ENCODE measurements around the gene B4GALT6. TPM values are rescaled to one million over a fixed set of nuclear protein-coding genes. Genes with fewer than 3 reads are reported as not detected.

Gene B4GALT6
- total RNA-seq, 4 donors from 2014 or later = 1.8 to 3.4 (median 2.2) TPM

DNA sequence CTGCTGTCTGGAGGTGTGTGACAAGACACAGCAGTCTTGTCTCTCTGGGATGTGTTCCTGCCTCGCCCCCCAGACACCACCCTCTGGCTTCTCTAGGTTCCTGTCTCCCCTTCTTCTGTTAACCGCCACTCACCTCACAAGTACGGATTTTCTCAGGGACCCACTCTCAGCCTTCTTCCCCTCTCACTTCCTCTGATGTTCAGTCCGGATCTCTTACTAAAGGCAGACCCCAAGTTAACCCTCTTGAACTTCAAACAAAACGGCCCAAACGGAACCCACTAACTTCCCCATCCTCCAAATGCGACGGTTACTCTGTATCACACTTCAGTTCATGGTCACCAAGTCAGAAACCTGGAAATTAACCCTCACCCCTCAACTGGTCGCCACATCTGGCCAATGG is 32.0 kb downstream of the B4GALT6 start:
- Histone ChIP-seq H3K4me1 (no peaks in the 10 kb centered on the region), H3K4me3 (no peak overlapping the region), H3K9me3 (no peaks in the 10 kb centered on the region), H3K27me3 (no peaks in the 10 kb centered on the region), H3K36me3 (no peaks in the 10 kb centered on the region), H3K27ac (no peak overlapping the region)
- no peak for DNase-seq (ENCODE audit: low spot score in 2 of 2)
- TF ChIP-seq POLR2AphosphoS5 (IDR thresholded peaks at IDR 0.05) (no peak), EP300 (IDR thresholded peaks at IDR 0.05) (no peak), CTCF (IDR thresholded peaks at IDR 0.05) (no peak), POLR2A (IDR thresholded peaks at IDR 0.05) (no peak)
- WGBS = 92% methylated on average over 9 of the region's 9 CpGs

DNA sequence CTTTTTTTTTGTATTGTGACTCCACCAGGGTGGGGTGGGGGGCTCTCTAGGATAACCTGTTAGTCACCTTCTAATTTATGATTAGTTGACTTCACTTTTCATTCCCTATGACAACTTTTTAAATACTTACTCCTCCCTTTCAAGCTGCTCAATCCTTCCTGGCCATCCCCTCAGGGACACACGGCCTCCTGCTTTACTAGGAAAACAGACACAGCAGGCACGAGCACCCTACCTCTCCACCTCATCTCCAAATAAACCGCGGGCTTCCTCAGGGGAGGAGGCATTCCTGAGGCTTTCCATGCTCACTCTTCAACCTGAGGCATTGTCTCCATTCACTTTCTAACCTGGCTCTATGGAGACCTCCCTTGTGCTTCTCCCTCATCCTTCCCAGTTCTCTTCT is 33.0 kb downstream of the B4GALT6 start:
- WGBS = 84% methylated on average over 4 of the region's 4 CpGs
- Histone ChIP-seq H3K27me3 (no peaks in the 10 kb centered on the region), H3K4me1 (no peaks in the 10 kb centered on the region), H3K36me3 (no peaks in the 10 kb centered on the region), H3K27ac (no peak overlapping the region), H3K4me3 (no peak overlapping the region), H3K9me3 (no peaks in the 10 kb centered on the region)
- no peak for DNase-seq (ENCODE audit: low spot score in 2 of 2)
- TF ChIP-seq EP300 (IDR thresholded peaks at IDR 0.05) (no peak), POLR2AphosphoS5 (IDR thresholded peaks at IDR 0.05) (no peak), CTCF (IDR thresholded peaks at IDR 0.05) (no peak), POLR2A (IDR thresholded peaks at IDR 0.05) (no peak)

DNA sequence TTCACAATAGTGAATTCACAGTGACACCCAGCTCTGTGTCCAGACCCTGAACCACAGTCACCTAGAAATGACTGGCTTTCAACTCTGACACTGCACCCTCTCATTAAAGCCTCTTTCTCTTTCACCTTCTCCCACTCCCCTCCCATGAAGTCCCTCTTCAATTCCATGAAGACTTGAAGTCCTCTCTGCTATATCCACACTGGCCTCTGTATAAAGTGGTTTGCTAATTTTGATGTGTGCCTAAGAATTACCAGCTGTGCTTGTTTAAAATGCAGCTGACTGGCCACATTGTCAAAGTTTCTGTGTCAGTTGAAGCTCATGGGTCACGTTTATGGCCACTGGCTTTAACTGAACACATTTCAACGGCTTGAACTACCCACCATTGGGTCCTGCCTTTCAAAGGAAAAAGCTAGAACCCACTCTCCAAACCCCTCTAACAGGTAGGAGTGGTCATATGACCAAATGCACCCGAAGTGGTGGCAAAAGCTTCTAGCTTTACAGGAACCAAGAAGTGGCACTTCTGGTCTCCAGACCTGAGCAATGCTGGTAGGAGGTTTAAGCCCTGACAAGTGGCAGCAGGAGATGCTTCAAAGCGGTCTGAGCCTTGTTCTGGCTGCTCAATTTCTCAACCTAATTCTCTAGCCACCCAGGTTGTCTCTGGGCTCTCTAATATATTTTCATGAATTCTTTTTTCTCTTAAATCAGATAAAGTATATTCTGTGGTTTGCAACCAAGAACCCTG is 34.2 kb downstream of the B4GALT6 start:
- DNase-seq (ENCODE audit: low spot score in 2 of 2) = no peak
- H3K27me3 ChIP-seq = no peaks in the 10 kb centered on the region

GRCh38 chr18:31649449-31649848 is 34.9 kb downstream of the B4GALT6 start:
- WGBS = 89% methylated on average over 2 of the region's 2 CpGs
- Histone ChIP-seq H3K4me3 (no peak overlapping the region), H3K27ac (no peak overlapping the region), H3K4me1 (no peaks in the 10 kb centered on the region), H3K9me3 (no peaks in the 10 kb centered on the region), H3K27me3 (no peaks in the 10 kb centered on the region), H3K36me3 (no peaks in the 10 kb centered on the region)
- TF ChIP-seq CTCF (IDR thresholded peaks at IDR 0.05) (no peak), EP300 (IDR thresholded peaks at IDR 0.05) (no peak), POLR2AphosphoS5 (IDR thresholded peaks at IDR 0.05) (no peak), POLR2A (IDR thresholded peaks at IDR 0.05) (no peak)
- DNase-seq (ENCODE audit: low spot score in 2 of 2) = no peak

More for the DNA sequence above, 34.2 kb downstream of the B4GALT6 start:
- TF ChIP-seq CTCF (IDR thresholded peaks at IDR 0.05) = no peak
- TF ChIP-seq POLR2AphosphoS5 (IDR thresholded peaks at IDR 0.05) = no peak
- H3K36me3 ChIP-seq = no peaks in the 10 kb centered on the region
- H3K27ac ChIP-seq = no peak overlapping the region
- no peak overlapping the region for H3K4me3 ChIP-seq
- no peaks in the 10 kb centered on the region for H3K9me3 ChIP-seq
- 58% methylated on average over 4 of the region's 4 CpGs for WGBS
- no peaks in the 10 kb centered on the region for H3K4me1 ChIP-seq

DNA sequence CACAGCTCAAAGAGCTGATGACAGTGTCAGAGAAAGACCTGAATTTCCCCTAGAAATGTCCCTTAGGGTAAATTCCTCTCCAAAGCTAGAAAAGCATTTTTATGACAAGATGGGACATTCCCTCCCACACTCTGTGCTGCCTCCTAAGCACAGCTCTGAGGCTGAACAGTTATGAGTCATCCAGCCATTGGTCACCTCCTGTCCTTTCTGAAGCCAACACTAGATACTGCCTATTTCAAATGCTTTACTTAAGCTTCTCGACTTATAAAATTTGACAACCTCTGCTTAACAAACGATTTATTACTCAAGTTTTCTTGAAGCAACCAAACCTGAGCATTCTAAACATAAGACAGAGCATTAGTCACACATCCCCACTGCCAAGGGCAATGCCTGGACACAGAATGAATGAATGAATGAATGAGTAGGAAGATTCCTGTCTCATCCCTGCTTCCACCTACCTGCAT is 35.4 kb downstream of the B4GALT6 start:
- Histone ChIP-seq H3K36me3 (no peaks in the 10 kb centered on the region), H3K4me1 (no peaks in the 10 kb centered on the region), H3K4me3 (no peak overlapping the region), H3K9me3 (no peaks in the 10 kb centered on the region), H3K27ac (no peak overlapping the region), H3K27me3 (no peaks in the 10 kb centered on the region)
- TF ChIP-seq POLR2AphosphoS5 (IDR thresholded peaks at IDR 0.05) (no peak), POLR2A (IDR thresholded peaks at IDR 0.05) (no peak), EP300 (IDR thresholded peaks at IDR 0.05) (no peak), CTCF (IDR thresholded peaks at IDR 0.05) (no peak)
- 40% methylated on average over 2 of the region's 2 CpGs for WGBS
- DNase-seq (ENCODE audit: low spot score in 2 of 2) = no peak

Data from suprapubic skin (tissue), 4 donors.